ENCODE data around the gene SLC35E3. TPM values are rescaled to one million over a fixed set of nuclear protein-coding genes. Genes with fewer than 3 reads are reported as not detected.
A peak's percentile ranks its signal among the peaks of the same experiment; 100 is the strongest.

SLC35E3 gene
- total and polyA plus RNA-seq, 2 experiments from 2014 or later, result 5.5 to 13.8 TPM

GRCh38 chr12:68824131-68824530 is 78.2 kb downstream of the SLC35E3 start:
- H3K36me3 Mint-ChIP-seq (ENCODE audit: low read depth), result peaks cover 84% of the 10 kb centered on the region
- no peaks in the 10 kb centered on the region for H3K27me3 Mint-ChIP-seq (ENCODE audit: insufficient read depth, low read depth, poor library complexity)
- no peak overlapping the region for H3K4me3 Mint-ChIP-seq

DNA sequence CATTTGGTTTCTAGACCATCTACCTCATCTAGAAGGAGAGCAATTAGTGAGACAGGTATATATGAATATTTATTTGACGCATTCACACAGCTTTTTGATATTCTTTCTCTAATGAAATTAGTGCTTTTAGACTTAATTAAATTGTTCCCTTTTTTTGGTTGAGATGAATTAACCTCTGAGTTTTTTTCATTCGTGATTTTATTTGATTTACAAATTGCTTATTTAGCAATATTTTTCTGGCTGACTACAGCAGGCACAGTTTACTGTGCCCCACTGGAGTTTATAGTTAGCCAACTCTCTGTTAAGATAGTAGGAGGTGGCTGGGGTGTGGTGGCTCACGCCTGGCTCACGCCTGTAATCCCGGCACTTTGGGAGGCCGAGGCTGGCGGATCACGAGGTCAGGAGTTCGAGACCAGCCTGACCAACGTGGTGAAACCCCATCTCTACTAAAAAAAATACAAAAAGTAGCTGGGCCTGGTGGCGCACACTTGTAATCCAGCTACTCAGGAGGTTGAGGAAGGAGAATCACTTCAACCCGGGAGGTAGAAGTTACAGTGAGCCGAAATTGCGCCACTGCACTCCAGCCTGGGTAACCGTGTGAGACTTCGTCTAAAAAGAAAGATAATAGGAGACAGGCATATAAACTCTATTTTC is 78.7 kb downstream of the SLC35E3 start:
- H3K79me2 ChIP-seq (replicated peaks; ENCODE audit: insufficient read depth), result peaks cover 23% of the 10 kb centered on the region
- no peak overlapping the region for H3K4me2 ChIP-seq
- Mint-ChIP-seq H3K27me3 (ENCODE audit: insufficient read depth, low read depth, poor library complexity) (no peaks in the 10 kb centered on the region), H3K27ac (no peak overlapping the region), H3K4me1 (no peaks in the 10 kb centered on the region), H3K4me3 (no peak overlapping the region), H3K36me3 (ENCODE audit: low read depth) (peaks cover 82% of the 10 kb centered on the region), H3K9me3 (no peaks in the 10 kb centered on the region)
- H3K9me2 ChIP-seq (ENCODE audit: insufficient read depth), result no peaks in the 10 kb centered on the region
- no peak overlapping the region for H3K4me3 ChIP-seq
- H3K36me3 ChIP-seq (ENCODE audit: insufficient read depth), result peaks cover 91% of the 10 kb centered on the region
- no peaks in the 10 kb centered on the region for H3K4me1 ChIP-seq (ENCODE audit: insufficient read depth)
- no peaks in the 10 kb centered on the region for H3K27me3 ChIP-seq (ENCODE audit: insufficient read depth)
- H4K20me1 ChIP-seq (replicated peaks; ENCODE audit: insufficient read depth), result peaks cover 4% of the 10 kb centered on the region; the same call in 1 of the 2 replicates
- H3K27ac ChIP-seq (ENCODE audit: low read depth), result no peak overlapping the region
- no peak overlapping the region for H2AFZ ChIP-seq
- ATAC-seq (no peak), DNase-seq (ENCODE audit: low spot score) (no peak)
- H3F3A ChIP-seq (replicated peaks; ENCODE audit: low read depth), result peaks cover 16% of the 10 kb centered on the region; the same call in 1 of the 2 replicates
- TF ChIP-seq REST (IDR thresholded peaks at IDR 0.05; ENCODE audit: unreplicated experiment) (no peak), EZH2 (IDR thresholded peaks at IDR 0.05; ENCODE audit: low read depth, unreplicated experiment) (no peak)
- TF ChIP-seq, protein P1, sequence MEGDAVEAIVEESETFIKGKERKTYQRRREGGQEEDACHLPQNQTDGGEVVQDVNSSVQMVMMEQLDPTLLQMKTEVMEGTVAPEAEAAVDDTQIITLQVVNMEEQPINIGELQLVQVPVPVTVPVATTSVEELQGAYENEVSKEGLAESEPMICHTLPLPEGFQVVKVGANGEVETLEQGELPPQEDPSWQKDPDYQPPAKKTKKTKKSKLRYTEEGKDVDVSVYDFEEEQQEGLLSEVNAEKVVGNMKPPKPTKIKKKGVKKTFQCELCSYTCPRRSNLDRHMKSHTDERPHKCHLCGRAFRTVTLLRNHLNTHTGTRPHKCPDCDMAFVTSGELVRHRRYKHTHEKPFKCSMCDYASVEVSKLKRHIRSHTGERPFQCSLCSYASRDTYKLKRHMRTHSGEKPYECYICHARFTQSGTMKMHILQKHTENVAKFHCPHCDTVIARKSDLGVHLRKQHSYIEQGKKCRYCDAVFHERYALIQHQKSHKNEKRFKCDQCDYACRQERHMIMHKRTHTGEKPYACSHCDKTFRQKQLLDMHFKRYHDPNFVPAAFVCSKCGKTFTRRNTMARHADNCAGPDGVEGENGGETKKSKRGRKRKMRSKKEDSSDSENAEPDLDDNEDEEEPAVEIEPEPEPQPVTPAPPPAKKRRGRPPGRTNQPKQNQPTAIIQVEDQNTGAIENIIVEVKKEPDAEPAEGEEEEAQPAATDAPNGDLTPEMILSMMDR (conservative IDR thresholded peaks at IDR 0.05; ENCODE audit: low read depth in 2 of 2), result no peak

More at GRCh38 chr12:68824131-68824530, 78.2 kb downstream of the SLC35E3 start:
- ATAC-seq, result no peak
- H3K36me3 ChIP-seq (ENCODE audit: insufficient read depth), result peaks cover 93% of the 10 kb centered on the region
- H3F3A ChIP-seq (replicated peaks; ENCODE audit: low read depth), result peaks cover 13% of the 10 kb centered on the region; the same call in 1 of the 2 replicates
- no peak overlapping the region for H3K27ac ChIP-seq (ENCODE audit: low read depth)
- H3K4me3 ChIP-seq, result no peak overlapping the region
- no peak for DNase-seq (ENCODE audit: low spot score)
- no peaks in the 10 kb centered on the region for H3K9me2 ChIP-seq (ENCODE audit: insufficient read depth)
- no peak overlapping the region for H2AFZ ChIP-seq
- TF ChIP-seq REST (IDR thresholded peaks at IDR 0.05; ENCODE audit: unreplicated experiment), result no peak
- TF ChIP-seq EZH2phosphoT487 (IDR thresholded peaks at IDR 0.05; ENCODE audit: unreplicated experiment), result peak; percentile 28
- H3K4me1 ChIP-seq (ENCODE audit: insufficient read depth), result no peaks in the 10 kb centered on the region
- no peaks in the 10 kb centered on the region for H3K9me3 Mint-ChIP-seq
- peaks cover 4% of the 10 kb centered on the region; the same call in 1 of the 2 replicates for H4K20me1 ChIP-seq (replicated peaks; ENCODE audit: insufficient read depth)
- no peak overlapping the region for H3K27ac Mint-ChIP-seq
- no peaks in the 10 kb centered on the region for H3K4me1 Mint-ChIP-seq
- peaks cover 29% of the 10 kb centered on the region for H3K79me2 ChIP-seq (replicated peaks; ENCODE audit: insufficient read depth)
- no peaks in the 10 kb centered on the region for H3K27me3 ChIP-seq (ENCODE audit: insufficient read depth)
- H3K4me2 ChIP-seq, result no peak overlapping the region

Measured in GM23338 (cell line).